ENCODE results near the gene ACOX2.

The ACOX2 gene

DNA sequence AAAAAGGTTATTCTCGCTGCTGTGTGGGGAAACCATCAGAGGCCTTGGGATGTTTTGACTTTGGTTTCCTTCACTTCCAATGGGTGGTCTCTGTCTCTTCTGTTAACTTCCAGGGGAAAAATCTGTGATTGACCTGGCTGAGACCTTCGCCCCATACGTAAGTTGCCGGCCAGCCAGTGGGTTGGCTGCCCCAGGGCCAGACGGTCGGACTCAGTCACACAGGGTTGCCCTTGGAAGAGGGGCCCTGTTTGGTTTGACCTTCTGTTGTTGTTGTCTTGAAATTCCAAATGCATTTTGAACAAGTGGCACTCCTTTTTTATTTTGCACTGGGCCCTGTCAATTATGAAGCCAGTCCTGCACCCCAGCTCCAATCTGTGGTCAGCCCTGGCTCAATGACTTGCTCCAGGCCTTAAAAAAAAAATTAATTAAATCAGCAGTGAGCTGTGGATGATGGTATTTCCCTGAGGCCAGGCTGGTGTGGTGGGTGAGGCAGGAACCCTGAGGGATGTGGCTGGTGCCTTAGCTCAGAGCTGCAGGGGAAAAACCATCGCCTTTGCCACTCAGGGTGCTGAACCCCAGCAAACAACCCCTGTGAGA lies 35.7 kb upstream of the ACOX2 start:
- H3K4me3 ChIP-seq (ENCODE audit: low read length) = no peak overlapping the region
- no peak for DNase-seq (ENCODE audit: low read depth)
- TF ChIP-seq, protein P1, sequence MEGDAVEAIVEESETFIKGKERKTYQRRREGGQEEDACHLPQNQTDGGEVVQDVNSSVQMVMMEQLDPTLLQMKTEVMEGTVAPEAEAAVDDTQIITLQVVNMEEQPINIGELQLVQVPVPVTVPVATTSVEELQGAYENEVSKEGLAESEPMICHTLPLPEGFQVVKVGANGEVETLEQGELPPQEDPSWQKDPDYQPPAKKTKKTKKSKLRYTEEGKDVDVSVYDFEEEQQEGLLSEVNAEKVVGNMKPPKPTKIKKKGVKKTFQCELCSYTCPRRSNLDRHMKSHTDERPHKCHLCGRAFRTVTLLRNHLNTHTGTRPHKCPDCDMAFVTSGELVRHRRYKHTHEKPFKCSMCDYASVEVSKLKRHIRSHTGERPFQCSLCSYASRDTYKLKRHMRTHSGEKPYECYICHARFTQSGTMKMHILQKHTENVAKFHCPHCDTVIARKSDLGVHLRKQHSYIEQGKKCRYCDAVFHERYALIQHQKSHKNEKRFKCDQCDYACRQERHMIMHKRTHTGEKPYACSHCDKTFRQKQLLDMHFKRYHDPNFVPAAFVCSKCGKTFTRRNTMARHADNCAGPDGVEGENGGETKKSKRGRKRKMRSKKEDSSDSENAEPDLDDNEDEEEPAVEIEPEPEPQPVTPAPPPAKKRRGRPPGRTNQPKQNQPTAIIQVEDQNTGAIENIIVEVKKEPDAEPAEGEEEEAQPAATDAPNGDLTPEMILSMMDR (conservative IDR thresholded peaks at IDR 0.05; ENCODE audit: low read depth, low read length) = no peak

DNA sequence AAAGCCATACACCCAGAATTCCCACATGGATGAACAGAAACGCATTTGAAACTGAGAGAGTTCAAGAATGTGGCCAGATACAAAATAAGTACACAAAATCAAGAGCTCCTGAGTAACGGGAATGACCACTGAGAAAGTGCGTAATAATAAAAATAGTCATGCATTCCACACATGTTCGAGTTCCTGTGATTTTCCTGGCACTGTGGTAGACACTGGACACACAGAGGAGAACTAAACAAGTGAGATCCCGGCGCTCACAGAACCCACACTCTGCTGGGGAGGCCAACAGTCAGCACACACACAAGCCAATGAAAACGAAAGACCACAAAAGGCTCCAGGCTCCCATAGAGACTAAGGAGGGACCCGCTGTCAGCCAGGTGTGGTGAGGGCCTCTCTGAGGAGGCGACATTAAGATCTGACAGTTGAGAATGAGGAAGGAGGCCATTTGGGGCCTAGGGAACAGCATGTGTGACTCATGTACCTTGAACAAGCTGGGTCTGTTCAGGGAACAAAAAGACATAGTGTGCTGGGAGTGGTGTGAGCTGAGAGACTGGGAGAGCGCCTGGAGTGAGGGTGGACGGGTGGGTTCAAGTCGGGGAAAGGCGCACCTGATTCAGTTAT lies 35.1 kb upstream of the ACOX2 start:
- H3K4me3 ChIP-seq (ENCODE audit: low read length) = no peak overlapping the region
- DNase-seq (ENCODE audit: low read depth) = no peak
- TF ChIP-seq, protein P1 (conservative IDR thresholded peaks at IDR 0.05; ENCODE audit: low read depth, low read length) = no peak

DNA sequence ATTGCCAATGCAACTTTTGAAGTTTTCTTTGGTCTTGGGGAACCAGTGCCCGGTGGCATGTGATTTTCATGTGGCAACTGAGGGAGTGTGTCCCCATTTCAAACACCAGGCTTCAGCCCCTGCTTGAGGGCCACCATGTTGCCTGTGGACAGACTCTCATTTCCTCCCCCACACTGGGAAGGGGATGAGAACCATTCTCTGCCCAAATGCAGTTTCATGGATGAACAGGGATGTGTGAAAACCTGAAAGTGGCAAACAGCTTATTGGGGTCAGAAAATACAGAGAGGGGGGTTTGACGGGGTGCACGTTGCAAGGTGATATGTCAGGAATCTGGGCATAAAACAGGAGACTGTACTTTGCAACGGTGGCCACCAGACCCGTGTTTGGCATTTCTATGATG lies 33.9 kb upstream of the ACOX2 start:
- no peak for DNase-seq (ENCODE audit: low read depth)
- H3K4me3 ChIP-seq (ENCODE audit: low read length) = no peak overlapping the region
- TF ChIP-seq, protein P1 (conservative IDR thresholded peaks at IDR 0.05; ENCODE audit: low read depth, low read length) = no peak

DNA sequence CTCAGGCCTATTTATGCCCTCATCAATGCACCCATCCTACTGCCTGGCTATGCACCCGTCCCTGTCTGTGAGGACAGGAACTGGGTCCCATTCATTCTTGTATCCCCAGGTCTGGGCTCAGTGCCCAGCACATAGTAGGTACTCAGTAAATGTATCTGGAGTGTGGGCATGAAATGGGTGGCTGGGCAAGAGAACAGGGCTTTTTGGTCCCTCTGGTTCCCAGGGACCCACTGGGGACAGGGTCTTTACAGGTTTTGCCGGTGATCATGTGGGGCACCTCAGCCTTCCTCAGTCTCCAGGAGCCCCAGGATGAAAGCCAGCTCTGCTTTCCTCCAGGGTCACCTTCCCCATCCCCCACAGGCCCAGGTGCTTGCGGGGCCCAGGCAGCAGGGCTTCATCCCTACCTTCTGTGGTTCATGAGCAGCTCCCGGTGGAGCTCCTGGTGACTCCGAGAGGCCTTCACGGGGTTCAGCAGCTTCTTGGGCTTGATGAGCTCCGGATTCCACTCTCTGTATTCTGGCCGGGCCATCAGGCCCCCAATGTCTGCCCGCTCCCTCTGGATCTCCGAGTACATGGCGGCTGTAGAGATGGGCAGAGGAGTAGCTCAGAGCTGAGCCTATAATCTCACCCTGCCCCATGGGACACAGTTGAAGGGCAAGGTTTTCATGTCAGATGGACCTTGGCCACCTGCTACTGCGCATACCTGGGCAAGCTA lies 32.5 kb upstream of the ACOX2 start:
- H3K4me3 ChIP-seq (ENCODE audit: low read length) = no peak overlapping the region
- TF ChIP-seq, protein P1 (conservative IDR thresholded peaks at IDR 0.05; ENCODE audit: low read depth, low read length) = no peak
- no peak for DNase-seq (ENCODE audit: low read depth)

DNA sequence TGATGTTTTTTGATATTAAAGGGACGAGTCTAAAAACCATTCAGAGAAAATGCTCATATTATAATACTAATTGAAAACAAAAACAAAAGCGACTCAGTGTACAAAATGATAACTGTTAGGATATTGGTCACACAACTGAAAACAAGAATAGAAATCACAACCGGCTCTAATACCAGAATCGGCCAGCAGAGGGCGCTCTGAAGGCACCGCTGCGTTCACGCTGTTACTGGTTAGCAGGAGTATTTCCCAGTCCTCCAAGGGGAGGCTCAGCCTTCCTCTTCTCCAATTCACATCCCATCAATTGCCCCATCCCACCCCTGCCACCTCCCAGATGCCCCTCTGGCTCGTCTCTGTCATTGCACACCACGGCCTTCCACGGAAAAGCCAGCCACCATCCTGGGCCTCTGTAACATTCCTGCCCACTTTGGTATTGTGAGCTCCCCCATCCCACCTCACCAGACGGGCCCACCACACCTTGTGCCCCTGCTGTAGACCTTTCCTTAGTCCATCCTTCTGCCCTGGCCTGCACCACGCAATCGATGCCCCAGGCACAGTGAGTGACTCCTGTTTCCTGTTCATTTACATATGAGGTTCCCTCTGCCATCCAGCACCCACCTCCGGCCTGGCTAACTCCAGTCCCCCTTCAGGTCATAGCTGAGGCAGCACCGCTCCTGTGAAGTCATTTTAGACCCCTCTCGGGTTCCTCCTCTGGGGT lies 31.7 kb upstream of the ACOX2 start:
- no peak overlapping the region for H3K4me3 ChIP-seq (ENCODE audit: low read length)
- DNase-seq (ENCODE audit: low read depth) = no peak
- TF ChIP-seq, protein P1 (conservative IDR thresholded peaks at IDR 0.05; ENCODE audit: low read depth, low read length) = peak; percentile 91

DNA sequence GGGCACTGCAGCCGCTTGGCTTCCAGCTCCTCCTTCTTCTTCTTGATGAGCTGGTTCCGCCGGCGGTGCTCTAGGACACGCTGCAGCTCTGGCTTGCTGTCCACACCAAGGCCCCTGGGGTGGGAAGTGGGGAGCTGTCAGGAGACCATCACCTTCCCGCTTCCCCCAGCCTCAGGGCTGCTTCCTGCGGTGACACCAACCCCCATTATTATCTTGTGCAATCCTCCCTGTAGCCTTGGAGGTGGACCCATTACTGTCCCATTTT lies 30.2 kb upstream of the ACOX2 start:
- no peak for DNase-seq (ENCODE audit: low read depth)
- no peak overlapping the region for H3K4me3 ChIP-seq (ENCODE audit: low read length)
- TF ChIP-seq, protein P1 (conservative IDR thresholded peaks at IDR 0.05; ENCODE audit: low read depth, low read length) = no peak

Measured in retinal pigment epithelial cell (primary cell).